ENCODE results near the gene NOS1AP.

Gene NOS1AP

GRCh38 chr1:162367772-162368171 lies 298.3 kb downstream of the NOS1AP start:
- DNase-seq (ENCODE audit: low read depth): no peak

- no peak for DNase-seq (ENCODE audit: low read depth)
These were observed 299.0 kb downstream of the NOS1AP start for GRCh38 chr1:162368451-162368850.

- DNase-seq (ENCODE audit: low read depth): no peak
These were observed 300.1 kb downstream of the NOS1AP start for GRCh38 chr1:162369571-162369970.

- DNase-seq (ENCODE audit: low read depth): no peak
These were observed 300.7 kb downstream of the NOS1AP start for GRCh38 chr1:162370161-162370560.

- DNase-seq (ENCODE audit: low read depth): no peak
These were observed 301.2 kb downstream of the NOS1AP start for GRCh38 chr1:162370721-162371120.

- DNase-seq (ENCODE audit: low read depth): no peak
These were observed 302.1 kb downstream of the NOS1AP start for GRCh38 chr1:162371611-162372010.

- DNase-seq (ENCODE audit: low read depth): no peak
These were observed 302.9 kb downstream of the NOS1AP start for GRCh38 chr1:162372159-162373071.

- no peak for DNase-seq (ENCODE audit: low read depth)
These were observed 303.6 kb downstream of the NOS1AP start for GRCh38 chr1:162373072-162373427.

- no peak for DNase-seq (ENCODE audit: low read depth)
These were observed 304.2 kb downstream of the NOS1AP start for GRCh38 chr1:162373541-162374260.

GRCh38 chr1:162374406-162374805 lies 304.9 kb downstream of the NOS1AP start:
- DNase-seq (ENCODE audit: low read depth): no peak

- no peak for DNase-seq (ENCODE audit: low read depth)
These were observed 306.0 kb downstream of the NOS1AP start for GRCh38 chr1:162375463-162375862.

- no peak for DNase-seq (ENCODE audit: low read depth)
These were observed 307.2 kb downstream of the NOS1AP start, which contains the start of gene SPATA46 for GRCh38 chr1:162376691-162377090. TSS of gene SPATA46 (minus strand) at chr1:162376854. CDS start at chr1:162376790, 64 bp downstream.

- DNase-seq (ENCODE audit: low read depth): no peak
These were observed 310.8 kb downstream of the NOS1AP start for GRCh38 chr1:162380061-162380846.

- no peak for DNase-seq (ENCODE audit: low read depth)
These were observed 311.9 kb downstream of the NOS1AP start, which contains the start of gene C1orf226 for GRCh38 chr1:162381383-162381782. TSS of gene C1orf226 (plus strand) at chr1:162381728. CDS start at chr1:162381902, 174 bp downstream.

GRCh38 chr1:162381941-162382750 lies 312.7 kb downstream of the NOS1AP start:
- no peak for DNase-seq (ENCODE audit: low read depth)

GRCh38 chr1:162383091-162383490 lies 313.6 kb downstream of the NOS1AP start:
- no peak for DNase-seq (ENCODE audit: low read depth)

- DNase-seq (ENCODE audit: low read depth): no peak
These were observed 314.0 kb downstream of the NOS1AP start for GRCh38 chr1:162383516-162383915.

- DNase-seq (ENCODE audit: low read depth): no peak
These were observed 314.6 kb downstream of the NOS1AP start for GRCh38 chr1:162384116-162384515.

- no peak for DNase-seq (ENCODE audit: low read depth)
These were observed 315.2 kb downstream of the NOS1AP start for GRCh38 chr1:162384601-162385279.

GRCh38 chr1:162385280-162385623 lies 315.8 kb downstream of the NOS1AP start:
- DNase-seq (ENCODE audit: low read depth): no peak

GRCh38 chr1:162385702-162386101 lies 316.2 kb downstream of the NOS1AP start:
- DNase-seq (ENCODE audit: low read depth): no peak
